ENCODE results near the gene DAGLB. TPM values are rescaled to one million over a fixed set of nuclear protein-coding genes. Genes with fewer than 3 reads are reported as not detected.
"Not testable (repeated sequence)": the region's sequence is repeated elsewhere in the genome, so short reads cannot be mapped to it uniquely, and the experiment has no call there.

Gene DAGLB
- total RNA-seq, 2 experiments from 2014 or later: 12.4 to 19.5 TPM

DNA sequence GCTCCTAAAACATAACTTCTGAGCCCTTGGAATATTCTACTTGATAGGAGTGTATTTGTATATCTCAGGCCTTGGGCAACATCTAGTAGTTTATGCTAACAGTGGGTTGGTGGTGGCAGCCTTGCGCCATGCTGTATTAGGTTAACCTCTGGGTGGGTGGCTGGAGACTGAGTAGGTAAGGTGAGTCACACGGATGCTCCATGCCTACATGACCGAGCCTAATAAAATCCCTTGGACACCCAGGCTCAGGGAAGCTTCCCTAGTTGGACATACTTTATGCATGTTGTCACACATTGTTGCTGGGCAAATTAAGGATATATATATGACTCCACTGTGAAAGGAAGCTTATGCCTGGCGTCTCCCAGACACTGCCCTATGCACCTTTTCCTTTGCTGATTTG, 6.0 kb upstream of the DAGLB start:
- Histone ChIP-seq H3K9me2 (ENCODE audit: insufficient read depth, low read length) (no peaks in the 10 kb centered on the region), H3K4me1 (ENCODE audit: insufficient read depth, low read length, poor library complexity, severe bottlenecking) (peaks cover 6% of the 10 kb centered on the region), H2AFZ (ENCODE audit: low read length) (no peak overlapping the region), H3K4me2 (ENCODE audit: low read length) (no peak overlapping the region), H3K79me2 (ENCODE audit: insufficient read depth, low read depth, low read length) (peaks cover 2% of the 10 kb centered on the region; the same call in 1 of the 2 replicates), H4K20me1 (ENCODE audit: insufficient read depth, low read length) (no peaks in the 10 kb centered on the region), H3K9me3 (ENCODE audit: low read length) (no peaks in the 10 kb centered on the region), H3K36me3 (ENCODE audit: insufficient read depth, low read length) (no peaks in the 10 kb centered on the region), H3K4me3 (ENCODE audit: low read depth, low read length, poor library complexity, severe bottlenecking) (no peak overlapping the region), H3K27ac (ENCODE audit: low read depth, low read length, poor library complexity, severe bottlenecking) (no peak overlapping the region)
- CTCF ChIA-PET (ENCODE audit: unreplicated experiment): no interaction called here
- no TSS peak for BruUV-seq (replicated peaks)
- intact Hi-C loops (cut with micrococcal nuclease; ENCODE audit: unreplicated experiment): no loop called here
- POLR2A ChIA-PET: interaction anchor here (0.9 to 1.2 kb wide), 3 partner anchors 23 to 45 kb away, joined by 3 to 4 read pairs (median 4); no protein-coding TSS in a partner anchor
- no peak for TF ChIP-seq CTCF (conservative IDR thresholded peaks at IDR 0.05; ENCODE audit: low read length)
- no peak for TF ChIP-seq EZH2phosphoT487 (IDR thresholded peaks at IDR 0.05; ENCODE audit: borderline replicate concordance, low read depth, low read length)
- no peak for DNase-seq (ENCODE audit: low spot score)

GRCh38 chr7:6451224-6451705, 3.5 kb upstream of the DAGLB start:
- BruUV-seq (replicated peaks): no TSS peak
- H2AFZ ChIP-seq (ENCODE audit: low read length): no peak overlapping the region
- ChIA-PET POLR2A (interaction anchor here (0.7 kb wide), 1 partner anchor 22 kb away, joined by 6 read pairs; no protein-coding TSS in a partner anchor), CTCF (ENCODE audit: unreplicated experiment) (interaction anchor here (0.6 kb wide), 1 partner anchor 214 kb away, joined by 3 read pairs; no protein-coding TSS in a partner anchor)
- H3K9me2 ChIP-seq (ENCODE audit: insufficient read depth, low read length): no peaks in the 10 kb centered on the region
- H3K9me3 ChIP-seq (ENCODE audit: low read length): no peaks in the 10 kb centered on the region
- no peak overlapping the region for H3K4me3 ChIP-seq (ENCODE audit: low read depth, low read length, poor library complexity, severe bottlenecking)
- H4K20me1 ChIP-seq (ENCODE audit: insufficient read depth, low read length): no peaks in the 10 kb centered on the region
- intact Hi-C loops (cut with micrococcal nuclease; ENCODE audit: unreplicated experiment): no loop called here
- peaks cover 22% of the 10 kb centered on the region for H3K79me2 ChIP-seq (ENCODE audit: insufficient read depth, low read depth, low read length)
- H3K27ac ChIP-seq (ENCODE audit: low read depth, low read length, poor library complexity, severe bottlenecking): no peak overlapping the region
- no peaks in the 10 kb centered on the region for H3K36me3 ChIP-seq (ENCODE audit: insufficient read depth, low read length)
- no peak for TF ChIP-seq CTCF (conservative IDR thresholded peaks at IDR 0.05; ENCODE audit: low read length)
- TF ChIP-seq EZH2phosphoT487 (IDR thresholded peaks at IDR 0.05; ENCODE audit: borderline replicate concordance, low read depth, low read length): no peak
- no peak for DNase-seq (ENCODE audit: low spot score)
- peaks cover 13% of the 10 kb centered on the region for H3K4me1 ChIP-seq (ENCODE audit: insufficient read depth, low read length, poor library complexity, severe bottlenecking)
- H3K4me2 ChIP-seq (ENCODE audit: low read length): no peak overlapping the region

GRCh38 chr7:6450591-6450990, 2.8 kb upstream of the DAGLB start:
- intact Hi-C loops (cut with micrococcal nuclease; ENCODE audit: unreplicated experiment); H3K9me2 ChIP-seq (ENCODE audit: insufficient read depth, low read length); H4K20me1 ChIP-seq (ENCODE audit: insufficient read depth, low read length); H3K9me3 ChIP-seq (ENCODE audit: low read length); H2AFZ ChIP-seq (ENCODE audit: low read length); H3K4me2 ChIP-seq (ENCODE audit: low read length); H3K27ac ChIP-seq (ENCODE audit: low read depth, low read length, poor library complexity, severe bottlenecking); H3K4me3 ChIP-seq (ENCODE audit: low read depth, low read length, poor library complexity, severe bottlenecking); POLR2A ChIA-PET; DNase-seq (ENCODE audit: low spot score); BruUV-seq (replicated peaks); CTCF ChIA-PET (ENCODE audit: unreplicated experiment); H3K36me3 ChIP-seq (ENCODE audit: insufficient read depth, low read length): not testable (repeated sequence)
- peaks cover 27% of the 10 kb centered on the region for H3K79me2 ChIP-seq (ENCODE audit: insufficient read depth, low read depth, low read length)
- H3K4me1 ChIP-seq (ENCODE audit: insufficient read depth, low read length, poor library complexity, severe bottlenecking): peaks cover 13% of the 10 kb centered on the region

GRCh38 chr7:6449884-6450283, 2.1 kb upstream of the DAGLB start:
- H2AFZ ChIP-seq (ENCODE audit: low read length); DNase-seq (ENCODE audit: low spot score); intact Hi-C loops (cut with micrococcal nuclease; ENCODE audit: unreplicated experiment); BruUV-seq (replicated peaks); CTCF ChIA-PET (ENCODE audit: unreplicated experiment); H4K20me1 ChIP-seq (ENCODE audit: insufficient read depth, low read length); H3K4me3 ChIP-seq (ENCODE audit: low read depth, low read length, poor library complexity, severe bottlenecking); H3K27ac ChIP-seq (ENCODE audit: low read depth, low read length, poor library complexity, severe bottlenecking); H3K9me3 ChIP-seq (ENCODE audit: low read length); H3K9me2 ChIP-seq (ENCODE audit: insufficient read depth, low read length); POLR2A ChIA-PET; H3K4me2 ChIP-seq (ENCODE audit: low read length): not testable (repeated sequence)
- H3K36me3 ChIP-seq (ENCODE audit: insufficient read depth, low read length): peaks cover 12% of the 10 kb centered on the region
- peaks cover 13% of the 10 kb centered on the region for H3K4me1 ChIP-seq (ENCODE audit: insufficient read depth, low read length, poor library complexity, severe bottlenecking)
- H3K79me2 ChIP-seq (ENCODE audit: insufficient read depth, low read depth, low read length): peaks cover 27% of the 10 kb centered on the region

All from OCI-LY7 (cell line).